Prostate gland (tissue), 2 donors: ENCODE results near the gene SLC10A7.

Source experiments
- POLR2A ChIP-seq: fragments of 450-650 bp; IDR thresholded peaks from one replicate; pipeline ENCODE4 v1.6.1; 2016; ENCODE audit warnings: antibody characterized with exemption, mild to moderate bottlenecking
- TF ChIP-seq, protein P1 (sequence below), 4 experiments: fragments of 200-600 bp in 2 of 4; fragments of 450-650 bp in 2 of 4; sonication (generic) in 2 of 4; IDR thresholded peaks; 1 replicate in 3 of 4; 2 replicates in 1 of 4; pipeline ENCODE4 v1.5.1; 2016 to 2019; ENCODE audit warnings: antibody characterized with exemption in 4 of 4, mild to moderate bottlenecking in 2 of 4, moderate library complexity in 2 of 4

DNA sequence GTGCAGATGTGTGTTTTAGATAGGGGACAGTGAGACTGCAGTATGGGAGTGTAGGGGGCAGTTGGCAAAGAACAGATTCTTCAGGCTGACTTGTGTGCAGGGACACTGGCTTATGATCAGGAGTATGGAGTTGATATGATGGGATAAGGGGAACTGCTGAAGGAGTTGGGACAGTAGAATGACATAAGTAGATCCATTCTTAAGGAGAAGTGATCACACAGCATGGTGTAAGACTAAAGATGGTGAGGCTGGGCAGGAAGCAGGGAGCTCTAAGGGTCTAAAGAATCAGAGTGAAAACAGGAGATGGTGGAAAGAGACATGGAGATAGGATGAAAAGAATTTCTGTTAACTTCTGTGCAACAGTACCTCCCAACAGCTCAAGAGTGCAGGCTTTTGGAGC, 236.7 kb downstream of the SLC10A7 start:
- no peak for TF ChIP-seq POLR2A
- TF ChIP-seq, protein P1, sequence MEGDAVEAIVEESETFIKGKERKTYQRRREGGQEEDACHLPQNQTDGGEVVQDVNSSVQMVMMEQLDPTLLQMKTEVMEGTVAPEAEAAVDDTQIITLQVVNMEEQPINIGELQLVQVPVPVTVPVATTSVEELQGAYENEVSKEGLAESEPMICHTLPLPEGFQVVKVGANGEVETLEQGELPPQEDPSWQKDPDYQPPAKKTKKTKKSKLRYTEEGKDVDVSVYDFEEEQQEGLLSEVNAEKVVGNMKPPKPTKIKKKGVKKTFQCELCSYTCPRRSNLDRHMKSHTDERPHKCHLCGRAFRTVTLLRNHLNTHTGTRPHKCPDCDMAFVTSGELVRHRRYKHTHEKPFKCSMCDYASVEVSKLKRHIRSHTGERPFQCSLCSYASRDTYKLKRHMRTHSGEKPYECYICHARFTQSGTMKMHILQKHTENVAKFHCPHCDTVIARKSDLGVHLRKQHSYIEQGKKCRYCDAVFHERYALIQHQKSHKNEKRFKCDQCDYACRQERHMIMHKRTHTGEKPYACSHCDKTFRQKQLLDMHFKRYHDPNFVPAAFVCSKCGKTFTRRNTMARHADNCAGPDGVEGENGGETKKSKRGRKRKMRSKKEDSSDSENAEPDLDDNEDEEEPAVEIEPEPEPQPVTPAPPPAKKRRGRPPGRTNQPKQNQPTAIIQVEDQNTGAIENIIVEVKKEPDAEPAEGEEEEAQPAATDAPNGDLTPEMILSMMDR (IDR thresholded peaks at IDR 0.05), result no peak
